22Rv1 (cell line): ENCODE measurements around the gene CDCA8.

Experiments
- H3K27ac ChIP-seq: fragments of 450-650 bp; 2 replicates; pipeline ENCODE4 v1.5.1; 2017
- ZFX ChIP-seq: fragments of 450-650 bp; IDR thresholded peaks from 2 replicates; pipeline ENCODE4 v1.6.1; 2017; ENCODE audit warnings: antibody characterized with exemption, borderline replicate concordance
- TF ChIP-seq, protein P1 (sequence below): fragments of 450-650 bp; IDR thresholded peaks from 2 replicates; pipeline ENCODE4 v1.5.1; 2017; ENCODE audit warnings: mild to moderate bottlenecking

The CDCA8 gene

DNA sequence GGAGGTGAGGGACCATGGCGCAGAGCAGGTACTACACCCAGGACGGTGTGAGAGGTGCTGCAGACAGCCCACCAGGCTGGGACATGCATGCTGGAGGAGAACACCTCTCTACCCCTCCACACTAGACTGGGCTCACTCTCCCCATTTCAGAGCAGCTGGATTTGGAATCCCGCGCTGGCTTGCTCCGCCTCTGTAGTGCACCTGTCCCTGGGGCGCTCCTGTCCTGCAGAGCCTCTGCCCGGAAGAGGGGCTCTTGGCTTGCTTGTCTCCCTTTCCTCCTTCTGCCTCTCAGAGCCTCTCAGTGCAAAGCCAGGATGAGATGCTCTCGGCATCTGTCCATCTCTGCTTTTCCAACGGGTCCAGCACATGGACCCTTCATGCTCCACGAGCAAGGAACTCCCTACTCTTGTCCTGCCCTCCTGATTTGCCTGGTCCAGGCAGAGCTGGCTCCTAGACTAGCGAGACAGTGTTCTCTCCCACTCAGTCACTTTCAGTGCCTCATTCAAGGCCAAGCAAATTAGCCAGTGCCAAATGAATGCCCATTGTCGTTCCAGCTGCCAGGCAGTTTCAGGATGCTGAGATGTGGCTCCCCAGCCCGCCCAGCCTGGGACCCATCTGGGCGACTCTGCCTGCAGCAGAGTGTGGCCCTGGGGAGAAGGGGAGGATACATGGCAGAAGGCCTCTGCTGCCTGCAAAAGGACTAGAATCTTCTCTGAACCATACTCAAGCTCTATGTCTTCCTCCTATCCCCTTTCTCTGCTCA lies 33.7 kb downstream of the CDCA8 start:
- H3K27ac ChIP-seq: no peak overlapping the region
- TF ChIP-seq, protein P1, sequence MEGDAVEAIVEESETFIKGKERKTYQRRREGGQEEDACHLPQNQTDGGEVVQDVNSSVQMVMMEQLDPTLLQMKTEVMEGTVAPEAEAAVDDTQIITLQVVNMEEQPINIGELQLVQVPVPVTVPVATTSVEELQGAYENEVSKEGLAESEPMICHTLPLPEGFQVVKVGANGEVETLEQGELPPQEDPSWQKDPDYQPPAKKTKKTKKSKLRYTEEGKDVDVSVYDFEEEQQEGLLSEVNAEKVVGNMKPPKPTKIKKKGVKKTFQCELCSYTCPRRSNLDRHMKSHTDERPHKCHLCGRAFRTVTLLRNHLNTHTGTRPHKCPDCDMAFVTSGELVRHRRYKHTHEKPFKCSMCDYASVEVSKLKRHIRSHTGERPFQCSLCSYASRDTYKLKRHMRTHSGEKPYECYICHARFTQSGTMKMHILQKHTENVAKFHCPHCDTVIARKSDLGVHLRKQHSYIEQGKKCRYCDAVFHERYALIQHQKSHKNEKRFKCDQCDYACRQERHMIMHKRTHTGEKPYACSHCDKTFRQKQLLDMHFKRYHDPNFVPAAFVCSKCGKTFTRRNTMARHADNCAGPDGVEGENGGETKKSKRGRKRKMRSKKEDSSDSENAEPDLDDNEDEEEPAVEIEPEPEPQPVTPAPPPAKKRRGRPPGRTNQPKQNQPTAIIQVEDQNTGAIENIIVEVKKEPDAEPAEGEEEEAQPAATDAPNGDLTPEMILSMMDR: no peak
- no peak for TF ChIP-seq ZFX

DNA sequence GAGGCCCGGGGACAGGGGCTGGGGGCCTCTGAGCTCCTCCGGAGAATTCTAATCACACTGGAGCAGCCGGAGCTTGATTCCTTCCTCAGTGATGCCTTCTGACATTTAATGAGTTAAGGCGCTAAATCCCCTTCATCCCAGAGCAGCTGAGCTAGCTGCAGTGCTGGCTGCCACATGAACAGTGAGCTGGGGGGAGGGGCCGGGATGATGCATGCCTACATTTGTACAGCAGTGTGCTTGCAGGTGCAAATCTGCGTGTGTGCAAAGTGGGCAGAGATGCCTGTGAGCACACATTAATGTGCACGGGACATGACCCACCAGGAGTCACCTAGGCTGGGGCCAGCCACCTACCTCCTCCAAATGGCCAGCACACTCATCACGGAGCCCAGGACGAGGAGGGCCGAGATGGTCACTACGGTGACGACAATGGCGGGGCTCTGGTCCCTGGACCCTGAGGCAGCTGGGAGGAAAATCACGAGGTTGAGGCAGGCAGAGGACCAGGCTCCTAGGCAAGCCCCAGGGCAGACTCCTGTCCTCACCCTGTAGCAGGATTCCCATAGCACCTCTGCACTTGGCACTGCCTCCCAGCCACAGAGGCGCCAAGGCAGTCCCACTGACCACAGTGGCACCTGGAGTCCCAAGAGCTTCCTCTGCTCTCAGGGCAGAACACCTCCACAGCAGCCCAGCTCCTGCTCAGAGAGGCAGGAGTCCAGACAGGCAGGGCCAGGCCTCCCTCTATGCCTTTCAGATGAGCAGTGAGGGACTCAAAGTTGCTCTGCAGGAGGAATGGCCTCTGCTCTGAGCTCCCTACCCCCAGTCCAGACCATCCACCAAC lies 34.7 kb downstream of the CDCA8 start:
- no peak for TF ChIP-seq ZFX
- TF ChIP-seq, protein P1: no peak
- H3K27ac ChIP-seq: no peak overlapping the region

DNA sequence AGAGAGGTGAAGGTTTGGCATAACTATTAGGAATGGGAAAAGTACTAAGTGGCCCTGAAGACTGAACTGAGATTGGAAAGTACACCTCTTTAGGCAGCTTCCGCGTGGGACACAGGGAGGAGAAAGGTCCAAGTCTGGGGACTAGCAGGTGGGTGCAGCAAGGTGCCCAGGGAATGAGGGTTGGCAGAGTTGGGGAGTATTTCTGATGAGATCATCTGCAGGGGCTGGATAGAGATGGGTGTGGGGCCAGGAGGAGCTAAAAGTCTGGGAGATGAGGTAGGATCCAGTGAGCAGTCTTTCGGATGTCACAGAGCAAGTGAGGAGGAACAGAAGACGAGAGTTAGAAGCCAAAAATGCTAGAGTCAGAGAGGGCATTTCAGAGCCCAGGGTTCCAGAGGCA lies 36.1 kb downstream of the CDCA8 start:
- TF ChIP-seq, protein P1: no peak
- TF ChIP-seq ZFX: no peak
- no peak overlapping the region for H3K27ac ChIP-seq

DNA sequence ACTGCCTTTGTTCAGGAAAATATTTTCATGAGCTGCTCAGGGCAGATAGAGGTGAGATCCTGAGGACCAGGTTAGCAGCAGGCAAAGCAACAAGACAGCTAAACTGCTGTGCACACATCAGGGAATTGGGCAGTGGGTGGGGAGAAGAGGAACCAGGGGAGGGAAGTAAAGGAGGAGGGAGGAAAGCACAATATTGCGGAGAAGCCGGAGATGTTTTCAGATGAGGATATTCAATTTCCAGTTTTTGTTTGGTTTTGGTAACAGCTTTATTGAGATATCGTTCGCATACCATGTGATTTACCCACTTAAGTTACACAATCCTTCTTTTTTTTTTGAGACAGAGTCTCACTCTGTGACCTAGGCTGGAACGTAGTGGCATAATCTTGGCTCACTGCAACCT lies 38.1 kb downstream of the CDCA8 start:
- TF ChIP-seq, protein P1: no peak
- TF ChIP-seq ZFX: no peak
- no peak overlapping the region for H3K27ac ChIP-seq

DNA sequence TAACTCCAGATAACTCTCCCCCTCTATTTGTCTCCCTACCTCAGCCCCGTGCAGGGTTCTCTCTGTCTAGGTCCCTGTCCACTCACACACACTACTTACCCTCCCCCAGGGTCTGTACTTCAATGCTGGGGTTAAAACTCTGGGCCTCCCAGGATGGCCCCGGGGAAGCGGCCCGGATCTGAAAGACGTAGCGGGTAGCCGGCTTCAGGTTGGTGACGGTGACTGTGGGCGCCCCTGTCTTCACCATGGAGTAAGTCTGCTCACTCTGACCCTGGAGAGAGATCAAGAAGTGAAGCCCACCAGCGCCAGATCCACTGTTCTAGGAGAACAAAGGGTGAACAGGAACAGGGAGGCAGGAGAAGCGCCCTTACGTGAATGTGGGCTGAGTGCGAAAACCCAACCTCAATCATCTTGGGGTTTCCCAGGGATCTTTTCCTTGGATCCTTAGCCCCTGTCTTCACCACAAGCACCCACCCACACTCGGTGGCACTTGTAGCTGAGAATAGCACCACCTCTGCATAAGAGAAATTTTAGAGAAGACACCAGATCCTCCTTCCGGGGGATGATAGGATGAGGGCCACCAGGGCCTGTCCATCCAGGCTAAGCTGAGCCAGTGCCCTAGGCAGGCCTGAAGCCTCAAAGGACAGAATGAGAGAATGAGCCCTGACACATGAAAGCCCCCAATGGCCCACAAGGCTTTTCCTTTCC lies 39.1 kb downstream of the CDCA8 start:
- H3K27ac ChIP-seq: no peak overlapping the region
- TF ChIP-seq, protein P1: no peak
- TF ChIP-seq ZFX: no peak

DNA sequence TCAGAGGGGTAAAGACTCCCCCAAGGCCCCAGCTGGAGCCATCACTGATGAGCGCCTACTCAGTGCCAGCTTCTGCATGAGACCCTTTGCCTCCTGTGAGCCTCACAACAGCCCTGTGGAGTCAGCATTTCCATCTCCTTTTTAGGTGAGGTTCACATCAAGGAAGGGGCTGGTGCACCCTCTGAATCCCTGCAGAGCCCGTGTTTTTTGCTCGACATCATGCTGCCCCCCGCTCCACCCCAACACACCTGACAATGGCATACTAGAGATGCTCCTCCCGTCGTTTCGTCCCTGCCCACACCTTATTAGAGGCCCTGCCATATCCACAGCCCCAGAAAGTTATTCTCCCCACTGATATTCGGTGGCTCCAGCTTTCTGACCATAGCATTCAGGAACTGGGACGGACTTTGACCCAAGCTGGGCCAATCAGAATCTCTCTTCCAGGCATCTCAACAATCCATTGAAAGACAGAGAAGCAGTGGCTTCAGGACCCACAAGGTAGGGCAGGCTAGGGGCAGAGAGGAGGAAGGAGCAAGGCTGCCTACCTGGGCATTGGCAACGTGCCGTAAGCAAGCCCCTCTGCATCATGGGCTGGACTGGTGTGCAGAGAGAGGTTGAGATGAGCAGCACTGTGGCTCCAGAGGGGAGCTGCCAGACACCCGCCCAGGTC lies 39.9 kb downstream of the CDCA8 start:
- TF ChIP-seq ZFX: no peak
- TF ChIP-seq, protein P1: no peak
- H3K27ac ChIP-seq: no peak overlapping the region
